GM12878 (cell line): ENCODE data around the gene CSF3. TPM values are rescaled to one million over a fixed set of nuclear protein-coding genes. Genes with fewer than 3 reads are reported as not detected.

Source experiments
- ATAC-seq: fragments of 200-7000 bp; cut with Tn5 transposase; 3 replicates; pipeline ENCODE4 v1.9.1; 2020; ENCODE audit warnings: mild to moderate bottlenecking, moderate library complexity
- BruUV-seq: library from RNA; stranded (reverse); fragments of 400-500 nt; replicated peaks from 2 replicates; lab custom pipeline; 2021; lab: Mats Ljungman, UMichigan
- CTCF ChIA-PET: fragments of 300-600 bp; sonication (Branson Sonifier 250); formaldehyde crosslinking; extraction: SDS; loops from one replicate; lab custom pipeline; 2021; ENCODE audit warnings: inconsistent platforms; lab: Yijun Ruan, JAX
- POLR2A ChIA-PET: fragments of 350-600 bp; formaldehyde crosslinking; extraction: SDS; loops from one replicate; lab custom pipeline; 2021; ENCODE audit warnings: inconsistent platforms; lab: Charles Lee
- RAD21 ChIA-PET: fragments of 300-600 bp; sonication (Branson Sonifier 250); formaldehyde crosslinking; loops from one replicate; lab custom pipeline; 2023; ENCODE audit warnings: antibody characterized with exemption; ENCODE audit not compliant: unreplicated experiment; lab: Charles Lee
- SMC1A ChIA-PET: fragments of 300-600 bp; sonication (Branson Sonifier 250); formaldehyde crosslinking; loops from one replicate; lab custom pipeline; 2023; ENCODE audit not compliant: unreplicated experiment, uncharacterized antibody; lab: Charles Lee
- DNase-seq: peaks from one replicate; pipeline ENCODE4 v3.0.0-alpha.2; 2011; ENCODE audit warnings: low read depth, low spot score
- FAIRE-seq: peaks from 3 replicates; lab custom pipeline; 2011; peaks lifted over from hg19 to GRCh38; lab: Jason Lieb, UNC
- H2AFZ ChIP-seq: 2 replicates; pipeline ENCODE4 v1.6.0; 2011; ENCODE audit warnings: low read depth, low read length, control low read depth; ENCODE audit not compliant: control insufficient read depth
- H3K27ac ChIP-seq: 2 replicates; pipeline ENCODE4 v1.5.1; 2011; ENCODE audit warnings: control low read depth; ENCODE audit not compliant: control insufficient read depth, insufficient read depth
- H3K27me3 ChIP-seq, 2 experiments: replicated peaks in 1 of 2; 2 replicates each; pipeline versions ENCODE4 v1.6.0 to v1.6.1; 2011; ENCODE audit warnings: low read length in 1 of 2; ENCODE audit not compliant: control insufficient read depth in 2 of 2, insufficient read depth in 2 of 2
- H3K36me3 ChIP-seq, 2 experiments: 2 replicates each; pipeline ENCODE4 v1.5.1; 2011; ENCODE audit warnings: low read length in 1 of 2; ENCODE audit not compliant: control insufficient read depth in 2 of 2, insufficient read depth in 2 of 2
- H3K4me1 ChIP-seq: 2 replicates; pipeline ENCODE4 v1.6.1; 2011; ENCODE audit warnings: mild to moderate bottlenecking, low read length, moderate library complexity, mixed read lengths; ENCODE audit not compliant: control insufficient read depth, insufficient read depth
- H3K4me2 ChIP-seq: 2 replicates; pipeline ENCODE4 v1.6.0; 2011; ENCODE audit warnings: control low read depth; ENCODE audit not compliant: control insufficient read depth, insufficient read depth
- H3K4me3 ChIP-seq: fragments of 200-600 bp; sonication (generic); 2 replicates; pipeline ENCODE4 v1.5.1; 2016
- H3K79me2 ChIP-seq: 2 replicates; pipeline ENCODE4 v1.6.0; 2011; ENCODE audit warnings: low read length; ENCODE audit not compliant: control insufficient read depth, insufficient read depth
- H3K9ac ChIP-seq: 2 replicates; pipeline ENCODE4 v1.8.0; 2011; ENCODE audit warnings: low read length, control low read depth, mixed read lengths; ENCODE audit not compliant: control insufficient read depth, insufficient read depth
- H3K9me3 ChIP-seq: replicated peaks from 3 replicates; pipeline ENCODE4 v1.5.1; 2011; ENCODE audit warnings: mild to moderate bottlenecking, low read length; ENCODE audit not compliant: control insufficient read depth, insufficient read depth
- H4K20me1 ChIP-seq: 2 replicates; pipeline ENCODE4 v1.6.0; 2011; ENCODE audit not compliant: control insufficient read depth, insufficient read depth
- EP300 ChIP-seq, 2 experiments: fragments of 150-350 bp in 1 of 2; IDR thresholded peaks; 2 replicates each; pipeline ENCODE4 v1.6.1; 2011 to 2012; ENCODE audit warnings: low read depth in 2 of 2, low read length in 2 of 2, borderline replicate concordance in 1 of 2, improper control_type of control experiment in 1 of 2, inconsistent platforms in 1 of 2; ENCODE audit not compliant: control insufficient read depth in 1 of 2
- JUNB ChIP-seq: IDR thresholded peaks from 2 replicates; pipeline ENCODE4 v1.6.1; 2016; ENCODE audit warnings: antibody characterized with exemption, mild to moderate bottlenecking
- MAX ChIP-seq: IDR thresholded peaks from 2 replicates; pipeline ENCODE4 v1.6.1; 2012; ENCODE audit warnings: low read depth, low read length, improper control_type of control experiment
- PBX3 ChIP-seq: IDR thresholded peaks from 2 replicates; pipeline ENCODE4 v1.6.1; 2011; ENCODE audit warnings: mild to moderate bottlenecking, low read depth, low read length, moderate library complexity; ENCODE audit not compliant: insufficient replicate concordance
- WGBS: methylation state at CpG from one replicate; pipeline ENCODE4 v1.1.6; 2016; ENCODE audit warnings: low lambda C conversion rate; ENCODE audit not compliant: insufficient replicate concordance, insufficient coverage; ENCODE audit errors: missing lambda C conversion rate; 5-methylcytosine and 5-hydroxymethylcytosine counted together
- in situ Hi-C: fragments of 300-500 bp; cut with MboI; formaldehyde crosslinking; loops from 9 replicates; pipeline ENCODE4 v1.14.3; 2018; ENCODE audit warnings: mixed read lengths
- intact Hi-C: fragments of 100-400 bp; cut with micrococcal nuclease; formaldehyde crosslinking; loops from one replicate; pipeline ENCODE4 v1.14.2; 2022; ENCODE audit not compliant: unreplicated experiment
- polyA plus RNA-seq, 11 experiments: library from polyadenylated mRNA; depleted of rRNA in 4 of 11; unstranded in 6 of 11; stranded (reverse) in 5 of 11; fragments of >200 nt; fragmentation: Nextera tagmentation in 4 of 11; fragmentation: Illumina TruSeq in 1 of 11; extraction: Ambion mirVana in 4 of 11; extraction: Trizol in 1 of 11; gene quantifications; 1 replicate in 1 of 11; 2 replicates in 10 of 11; pipeline versions ENCODE4 v1.2.1 to v1.2.3, GENCODE V29; 2011 to 2016; ENCODE audit warnings: inconsistent platforms in 2 of 11, missing spikeins in 2 of 11, low read depth in 1 of 11
- total RNA-seq, 4 experiments: library from RNA; depleted of rRNA in 3 of 4; stranded (reverse); fragments of >200 nt in 3 of 4; fragmentation: Illumina TruSeq in 1 of 4; extraction: Trizol in 1 of 4; gene quantifications; 2 replicates each; pipeline versions ENCODE4 v1.2.1 to v1.2.3, GENCODE V29; 2013 to 2021

CSF3 gene
- total and polyA plus RNA-seq, 10 of the 15 experiments (the other 5 are each of a cell fraction or from before 2014, with no cell fraction given) = 0.09 to 0.28 (median 0.12) TPM; not detected in 5

- TF ChIP-seq PBX3 (no peak), EP300 (IDR thresholded peaks at IDR 0.05; ENCODE audit: borderline replicate concordance in 1 of 2, control insufficient read depth in 1 of 2, low read depth in 2 of 2, low read length in 2 of 2) (no peak), MAX (no peak), JUNB (no peak)
- Histone ChIP-seq H2AFZ (no peak overlapping the region), H3K4me2 (no peak overlapping the region), H3K27me3 (no peaks in the 10 kb centered on the region), H3K4me3 (no peak overlapping the region), H3K9me3 (no peaks in the 10 kb centered on the region), H3K4me1 (no peaks in the 10 kb centered on the region), H3K79me2 (no peaks in the 10 kb centered on the region), H3K36me3 (peaks cover 33 to 43% of the 10 kb centered on the region in 2 experiments), H3K27ac (no peak overlapping the region), H4K20me1 (no peaks in the 10 kb centered on the region), H3K9ac (no peak overlapping the region)
- BruUV-seq = no TSS peak
- ChIA-PET RAD21 (no interaction called here), POLR2A (interaction anchor here (1.1 to 1.2 kb wide), 2 partner anchors 19 to 105 kb away, joined by 3 read pairs; partner anchors contain the start of gene CSF3), SMC1A (interaction anchor here (0.9 kb wide), 1 partner anchor 102 kb away, joined by 3 read pairs; no protein-coding TSS in a partner anchor), CTCF (interaction anchor here (1.5 to 1.6 kb wide), 2 partner anchors 9 to 79 kb away, joined by 4 to 7 read pairs; no protein-coding TSS in a partner anchor)
- ATAC-seq = no peak
- WGBS = 92% methylated on average over 8 of the region's 8 CpGs
- in situ Hi-C loops = no loop called here
- no peak for DNase-seq
- no peak for FAIRE-seq
- intact Hi-C loops = no loop called here
These were observed 19.1 kb upstream of the CSF3 start for GRCh38 chr17:39996162-39996561.
